GM12878 (cell line): ENCODE data around the gene TEX10. TPM values are rescaled to one million over a fixed set of nuclear protein-coding genes. Genes with fewer than 3 reads are reported as not detected.

Experiments
- ATAC-seq: fragments of 200-7000 bp; cut with Tn5 transposase; 3 replicates; pipeline ENCODE4 v1.9.1; 2020; ENCODE audit warnings: mild to moderate bottlenecking, moderate library complexity
- BruUV-seq: library from RNA; stranded (reverse); fragments of 400-500 nt; replicated peaks from 2 replicates; lab custom pipeline; 2021; lab: Mats Ljungman, UMichigan
- CTCF ChIA-PET: fragments of 300-600 bp; sonication (Branson Sonifier 250); formaldehyde crosslinking; extraction: SDS; loops from one replicate; lab custom pipeline; 2021; ENCODE audit warnings: inconsistent platforms; lab: Yijun Ruan, JAX
- POLR2A ChIA-PET: fragments of 350-600 bp; formaldehyde crosslinking; extraction: SDS; loops from one replicate; lab custom pipeline; 2021; ENCODE audit warnings: inconsistent platforms; lab: Charles Lee
- RAD21 ChIA-PET: fragments of 300-600 bp; sonication (Branson Sonifier 250); formaldehyde crosslinking; loops from one replicate; lab custom pipeline; 2023; ENCODE audit warnings: antibody characterized with exemption; ENCODE audit not compliant: unreplicated experiment; lab: Charles Lee
- SMC1A ChIA-PET: fragments of 300-600 bp; sonication (Branson Sonifier 250); formaldehyde crosslinking; loops from one replicate; lab custom pipeline; 2023; ENCODE audit not compliant: unreplicated experiment, uncharacterized antibody; lab: Charles Lee
- DNase-seq: peaks from one replicate; pipeline ENCODE4 v3.0.0-alpha.2; 2011; ENCODE audit warnings: low read depth, low spot score
- FAIRE-seq: peaks from 3 replicates; lab custom pipeline; 2011; peaks lifted over from hg19 to GRCh38; lab: Jason Lieb, UNC
- H2AFZ ChIP-seq: 2 replicates; pipeline ENCODE4 v1.6.0; 2011; ENCODE audit warnings: low read depth, low read length, control low read depth; ENCODE audit not compliant: control insufficient read depth
- H3K27ac ChIP-seq: 2 replicates; pipeline ENCODE4 v1.5.1; 2011; ENCODE audit warnings: control low read depth; ENCODE audit not compliant: control insufficient read depth, insufficient read depth
- H3K27me3 ChIP-seq, 2 experiments: replicated peaks in 1 of 2; 2 replicates each; pipeline versions ENCODE4 v1.6.0 to v1.6.1; 2011; ENCODE audit warnings: low read length in 1 of 2; ENCODE audit not compliant: control insufficient read depth in 2 of 2, insufficient read depth in 2 of 2
- H3K36me3 ChIP-seq, 2 experiments: 2 replicates each; pipeline ENCODE4 v1.5.1; 2011; ENCODE audit warnings: low read length in 1 of 2; ENCODE audit not compliant: control insufficient read depth in 2 of 2, insufficient read depth in 2 of 2
- H3K4me1 ChIP-seq: 2 replicates; pipeline ENCODE4 v1.6.1; 2011; ENCODE audit warnings: mild to moderate bottlenecking, low read length, moderate library complexity, mixed read lengths; ENCODE audit not compliant: control insufficient read depth, insufficient read depth
- H3K4me2 ChIP-seq: 2 replicates; pipeline ENCODE4 v1.6.0; 2011; ENCODE audit warnings: control low read depth; ENCODE audit not compliant: control insufficient read depth, insufficient read depth
- H3K4me3 ChIP-seq: fragments of 200-600 bp; sonication (generic); 2 replicates; pipeline ENCODE4 v1.5.1; 2016
- H3K79me2 ChIP-seq: 2 replicates; pipeline ENCODE4 v1.6.0; 2011; ENCODE audit warnings: low read length; ENCODE audit not compliant: control insufficient read depth, insufficient read depth
- H3K9ac ChIP-seq: 2 replicates; pipeline ENCODE4 v1.8.0; 2011; ENCODE audit warnings: low read length, control low read depth, mixed read lengths; ENCODE audit not compliant: control insufficient read depth, insufficient read depth
- H3K9me3 ChIP-seq: replicated peaks from 3 replicates; pipeline ENCODE4 v1.5.1; 2011; ENCODE audit warnings: mild to moderate bottlenecking, low read length; ENCODE audit not compliant: control insufficient read depth, insufficient read depth
- H4K20me1 ChIP-seq: 2 replicates; pipeline ENCODE4 v1.6.0; 2011; ENCODE audit not compliant: control insufficient read depth, insufficient read depth
- BCLAF1 ChIP-seq: fragments of 450-650 bp; IDR thresholded peaks from 2 replicates; pipeline ENCODE4 v1.6.1; 2017; ENCODE audit warnings: antibody characterized with exemption, mild to moderate bottlenecking, moderate library complexity
- ZNF384 ChIP-seq: IDR thresholded peaks from 2 replicates; pipeline ENCODE4 v1.6.1; 2012; ENCODE audit warnings: low read depth, mild to moderate bottlenecking, low read length, improper control_type of control experiment, borderline replicate concordance
- WGBS: methylation state at CpG from one replicate; pipeline ENCODE4 v1.1.6; 2016; ENCODE audit warnings: low lambda C conversion rate; ENCODE audit not compliant: insufficient replicate concordance, insufficient coverage; ENCODE audit errors: missing lambda C conversion rate; 5-methylcytosine and 5-hydroxymethylcytosine counted together
- in situ Hi-C: fragments of 300-500 bp; cut with MboI; formaldehyde crosslinking; loops from 9 replicates; pipeline ENCODE4 v1.14.3; 2018; ENCODE audit warnings: mixed read lengths
- intact Hi-C: fragments of 100-400 bp; cut with micrococcal nuclease; formaldehyde crosslinking; loops from one replicate; pipeline ENCODE4 v1.14.2; 2022; ENCODE audit not compliant: unreplicated experiment
- polyA plus RNA-seq, 11 experiments: library from polyadenylated mRNA; depleted of rRNA in 4 of 11; unstranded in 6 of 11; stranded (reverse) in 5 of 11; fragments of >200 nt; fragmentation: Nextera tagmentation in 4 of 11; fragmentation: Illumina TruSeq in 1 of 11; extraction: Ambion mirVana in 4 of 11; extraction: Trizol in 1 of 11; gene quantifications; 1 replicate in 1 of 11; 2 replicates in 10 of 11; pipeline versions ENCODE4 v1.2.1 to v1.2.3, GENCODE V29; 2011 to 2016; ENCODE audit warnings: inconsistent platforms in 2 of 11, missing spikeins in 2 of 11, low read depth in 1 of 11
- total RNA-seq, 4 experiments: library from RNA; depleted of rRNA in 3 of 4; stranded (reverse); fragments of >200 nt in 3 of 4; fragmentation: Illumina TruSeq in 1 of 4; extraction: Trizol in 1 of 4; gene quantifications; 2 replicates each; pipeline versions ENCODE4 v1.2.1 to v1.2.3, GENCODE V29; 2013 to 2021

Gene TEX10
- total and polyA plus RNA-seq, 10 of the 15 experiments (the other 5 are each of a cell fraction or from before 2014, with no cell fraction given), result 17.4 to 46.6 (median 36.2) TPM

GRCh38 chr9:100290714-100291113, 62.0 kb downstream of the TEX10 start:
- Histone ChIP-seq H3K36me3 (peaks cover 13 to 14% of the 10 kb centered on the region in 2 experiments), H3K4me1 (no peaks in the 10 kb centered on the region), H3K4me2 (no peak overlapping the region), H3K27ac (no peak overlapping the region), H4K20me1 (no peaks in the 10 kb centered on the region), H3K4me3 (no peak overlapping the region), H3K27me3 (no peaks in the 10 kb centered on the region), H2AFZ (no peak overlapping the region), H3K79me2 (no peaks in the 10 kb centered on the region), H3K9ac (no peak overlapping the region), H3K9me3 (no peaks in the 10 kb centered on the region; the same call in 1 of the 3 replicates)
- ChIA-PET RAD21 (no interaction called here), CTCF (interaction anchor here (2.2 kb wide), 1 partner anchor 9 kb away, joined by 8 read pairs; no protein-coding TSS in a partner anchor), POLR2A (no interaction called here), SMC1A (no interaction called here)
- intact Hi-C loops, result no loop called here
- BruUV-seq, result no TSS peak
- in situ Hi-C loops, result no loop called here
- ATAC-seq (no peak), DNase-seq (no peak), FAIRE-seq (no peak)
- WGBS, result 100% methylated on average over 4 of the region's 4 CpGs
- TF ChIP-seq BCLAF1, result no peak

GRCh38 chr9:100287186-100287585, 65.6 kb downstream of the TEX10 start:
- no peak overlapping the region for H3K9ac ChIP-seq
- peaks cover 0 to 6% of the 10 kb centered on the region in 2 experiments; a peak in 2 of 4 replicates for H3K36me3 ChIP-seq
- no peak overlapping the region for H3K4me2 ChIP-seq
- H3K4me3 ChIP-seq, result no peak overlapping the region
- no peaks in the 10 kb centered on the region for H4K20me1 ChIP-seq
- ChIA-PET RAD21 (no interaction called here), SMC1A (no interaction called here), POLR2A (no interaction called here), CTCF (no interaction called here)
- H3K79me2 ChIP-seq, result no peaks in the 10 kb centered on the region
- no peaks in the 10 kb centered on the region for H3K27me3 ChIP-seq
- H3K27ac ChIP-seq, result no peak overlapping the region
- intact Hi-C loops (no loop called here), in situ Hi-C loops (no loop called here)
- TF ChIP-seq ZNF384, result no peak
- BruUV-seq, result no TSS peak
- H2AFZ ChIP-seq, result no peak overlapping the region
- DNase-seq, result no peak
- H3K9me3 ChIP-seq, result no peaks in the 10 kb centered on the region; the same call in none of the 3 replicates
- FAIRE-seq, result no peak
- no peak for ATAC-seq
- WGBS, result 89% methylated on average over 5 of the region's 5 CpGs
- H3K4me1 ChIP-seq, result no peaks in the 10 kb centered on the region
